Stimulated activated CD4-positive, alpha-beta T cell treated with anti-CD3 and anti-CD28 coated beads, Interleukin-15, amount 100 ng/mL, for 24 hours (primary cell): ENCODE results near the gene POLR2J.
"Not testable (repeated sequence)": the region's sequence is repeated elsewhere in the genome, so short reads cannot be mapped to it uniquely, and the experiment has no call there.

Experiments used
- DNase-seq: peaks from one replicate; pipeline ENCODE4 v3.0.0-alpha.2; 2020

Gene POLR2J

GRCh38 chr7:102464577-102465280 lies 14.0 kb downstream of the POLR2J start, which contains the start of the genes ALKBH4 and LRWD1:
Gene ALKBH4 (minus strand): TSS chr7:102464863. CDS start chr7:102464836, 27 bp downstream.
Gene LRWD1 (plus strand): TSS chr7:102464984. CDS start chr7:102465081, 97 bp downstream.
- peak; percentile 98 for DNase-seq

GRCh38 chr7:102463841-102464576 lies 14.7 kb downstream of the POLR2J start:
- no peak for DNase-seq

- DNase-seq: no peak
These were observed 18.3 kb downstream of the POLR2J start for GRCh38 chr7:102460467-102460866.

GRCh38 chr7:102459221-102459844 lies 19.4 kb downstream of the POLR2J start:
- no peak for DNase-seq

- no peak for DNase-seq
These were observed 21.3 kb downstream of the POLR2J start for GRCh38 chr7:102457352-102457924.

- no peak for DNase-seq
These were observed 22.4 kb downstream of the POLR2J start for GRCh38 chr7:102456327-102456726.

- DNase-seq: no peak
These were observed 23.1 kb downstream of the POLR2J start for GRCh38 chr7:102455596-102455995.

- DNase-seq: not testable (repeated sequence)
These were observed 23.8 kb downstream of the POLR2J start for GRCh38 chr7:102454932-102455331.

GRCh38 chr7:102454468-102454867 lies 24.3 kb downstream of the POLR2J start:
- DNase-seq: no peak

- no peak for DNase-seq
These were observed 25.4 kb downstream of the POLR2J start for GRCh38 chr7:102453319-102453718.

GRCh38 chr7:102452451-102452850 lies 26.3 kb downstream of the POLR2J start:
- no peak for DNase-seq

GRCh38 chr7:102451371-102452054 lies 27.2 kb downstream of the POLR2J start:
- DNase-seq: no peak

- peak; percentile 61 for DNase-seq
These were observed 28.5 kb downstream of the POLR2J start for GRCh38 chr7:102450242-102450641.

- no peak for DNase-seq
These were observed 29.6 kb downstream of the POLR2J start for GRCh38 chr7:102449136-102449535.

- no peak for DNase-seq
These were observed 31.4 kb downstream of the POLR2J start for GRCh38 chr7:102447311-102447710.

GRCh38 chr7:102446387-102447156 lies 32.1 kb downstream of the POLR2J start:
- DNase-seq: no peak

GRCh38 chr7:102445674-102446071 lies 33.0 kb downstream of the POLR2J start:
- DNase-seq: no peak

GRCh38 chr7:102444961-102445673 lies 33.6 kb downstream of the POLR2J start:
- no peak for DNase-seq

GRCh38 chr7:102439963-102440795 lies 38.5 kb downstream of the POLR2J start:
- no peak for DNase-seq

GRCh38 chr7:102436118-102436517 lies 42.6 kb downstream of the POLR2J start:
- no peak for DNase-seq
